Effector CD8-positive, alpha-beta T cell (primary cell): Measurements from ENCODE around the gene SLC27A2.

ENCODE experiments used
- DNase-seq: peaks from one replicate; lab custom pipeline; 2025; lab: John Stamatoyannopoulos, UW

Gene SLC27A2

DNA sequence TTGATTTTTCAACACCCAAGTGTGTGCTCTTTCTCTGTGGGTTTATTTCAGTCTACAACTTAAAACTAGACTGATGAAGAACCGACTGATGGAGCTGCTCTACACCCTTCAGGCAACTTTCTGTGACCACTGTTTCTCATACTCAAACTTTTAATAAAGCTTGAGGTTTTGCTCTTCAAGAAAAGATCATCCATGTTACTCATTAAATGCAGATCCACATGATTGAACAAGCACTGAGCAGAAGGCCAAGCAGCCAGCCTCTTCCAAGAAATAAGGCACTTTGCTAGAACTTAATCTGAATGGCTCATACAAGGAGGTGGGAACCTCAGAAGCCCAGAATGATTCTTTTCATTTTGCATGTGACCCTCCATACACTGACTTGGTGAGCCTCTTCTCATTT is 8.7 kb downstream of the SLC27A2 start:
- DNase-seq: no peak

DNA sequence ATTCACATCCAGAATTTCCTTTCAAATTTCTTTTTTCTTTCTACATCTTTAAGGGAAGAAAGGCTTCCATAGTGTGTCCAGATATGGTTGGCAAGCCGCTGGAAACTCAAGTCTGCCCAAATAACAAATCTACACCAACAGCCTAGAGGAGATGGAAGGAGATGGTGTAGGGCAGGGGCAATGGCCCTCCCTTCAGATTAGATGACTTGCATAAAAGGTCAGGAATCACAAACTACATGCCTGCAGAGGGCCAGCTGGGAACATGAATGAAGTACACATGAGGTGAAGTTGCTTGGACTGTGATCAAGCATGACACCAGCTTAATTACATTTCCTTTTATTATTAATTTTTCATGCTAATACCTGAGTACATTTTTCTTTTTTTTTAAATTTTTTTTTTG is 10.2 kb downstream of the SLC27A2 start:
- no peak for DNase-seq

DNA sequence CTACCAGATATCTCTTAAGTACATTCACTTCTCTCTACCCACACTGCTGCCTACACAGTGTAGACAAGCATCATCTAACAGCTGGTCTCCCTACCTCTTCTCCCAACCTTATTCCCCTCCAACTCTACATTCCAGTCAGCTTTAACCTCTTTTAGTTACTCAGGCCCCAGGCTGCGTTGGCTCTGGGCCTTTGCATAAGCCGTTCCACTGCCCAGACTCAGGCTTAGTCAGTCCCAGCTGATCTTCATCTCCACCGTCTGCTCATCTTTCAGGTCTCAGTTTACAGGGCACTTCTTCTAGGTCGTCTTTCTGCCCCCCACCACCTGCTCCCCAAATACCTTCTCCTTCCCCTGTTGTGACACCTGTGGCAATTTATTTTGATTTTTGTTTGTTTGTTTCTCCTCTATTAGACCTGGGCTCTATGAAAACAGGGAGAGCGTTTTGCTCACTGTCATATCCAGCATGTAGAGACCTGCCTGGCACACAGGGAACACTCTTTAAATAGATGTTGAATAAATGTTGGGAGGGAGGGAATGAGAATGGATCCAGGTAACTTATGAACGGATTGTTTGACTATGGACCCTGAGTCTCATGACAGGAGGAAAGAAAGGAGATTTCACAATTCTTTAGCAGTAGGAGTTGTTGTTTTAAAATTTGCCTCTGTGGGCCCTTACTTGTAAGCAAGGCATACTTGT is 11.1 kb downstream of the SLC27A2 start:
- no peak for DNase-seq

GRCh38 chr15:50202003-50202402 is 20.0 kb downstream of the SLC27A2 start:
- DNase-seq: no peak

DNA sequence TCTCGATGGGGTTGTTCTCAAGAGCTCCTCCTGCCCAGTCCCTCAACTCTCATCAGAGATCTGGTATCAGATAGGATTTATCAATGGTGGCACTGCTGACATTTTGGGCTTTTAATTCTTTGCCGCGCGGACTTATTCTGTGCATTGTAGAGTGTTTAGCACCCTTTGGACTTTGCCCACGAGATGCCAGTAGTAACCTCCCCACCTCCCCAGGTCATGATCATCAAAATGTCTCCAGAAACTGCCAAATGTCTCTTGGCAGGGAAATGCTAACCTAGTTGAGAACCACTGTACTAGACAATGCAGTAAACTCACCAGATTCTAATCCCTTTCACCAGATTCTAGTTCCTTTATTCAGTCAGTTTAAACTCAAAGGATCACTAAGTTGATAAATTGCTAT is 24.0 kb downstream of the SLC27A2 start:
- no peak for DNase-seq

GRCh38 chr15:50209809-50210208 is 27.8 kb downstream of the SLC27A2 start:
- DNase-seq: no peak

GRCh38 chr15:50210462-50211157 is 28.6 kb downstream of the SLC27A2 start:
- no peak for DNase-seq

GRCh38 chr15:50218291-50218690 is 36.3 kb downstream of the SLC27A2 start:
- DNase-seq: no peak

- no peak for DNase-seq
These were observed 36.7 kb downstream of the SLC27A2 start for GRCh38 chr15:50218691-50219090.

- DNase-seq: no peak
These were observed 37.8 kb downstream of the SLC27A2 start for GRCh38 chr15:50219820-50220219.

DNA sequence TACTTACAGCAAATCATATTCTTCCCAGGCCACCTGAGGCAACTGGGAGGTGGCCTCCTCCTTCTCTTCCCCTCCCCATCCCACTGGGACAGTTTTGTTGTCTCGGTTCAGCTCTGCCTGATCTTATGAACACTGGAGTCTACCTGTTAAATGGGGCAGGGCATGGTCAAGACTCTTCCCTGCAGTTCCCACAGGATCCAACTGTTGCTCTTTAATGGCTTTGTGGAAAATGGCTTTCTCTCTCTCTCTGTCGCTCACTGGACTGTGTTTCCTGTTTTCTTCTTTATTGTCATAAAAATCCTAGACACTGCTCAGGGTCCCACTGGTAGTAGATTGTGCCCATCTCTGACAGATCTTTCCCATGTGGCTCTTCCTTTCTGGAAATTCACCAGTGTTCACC is 40.2 kb downstream of the SLC27A2 start:
- DNase-seq: no peak

DNA sequence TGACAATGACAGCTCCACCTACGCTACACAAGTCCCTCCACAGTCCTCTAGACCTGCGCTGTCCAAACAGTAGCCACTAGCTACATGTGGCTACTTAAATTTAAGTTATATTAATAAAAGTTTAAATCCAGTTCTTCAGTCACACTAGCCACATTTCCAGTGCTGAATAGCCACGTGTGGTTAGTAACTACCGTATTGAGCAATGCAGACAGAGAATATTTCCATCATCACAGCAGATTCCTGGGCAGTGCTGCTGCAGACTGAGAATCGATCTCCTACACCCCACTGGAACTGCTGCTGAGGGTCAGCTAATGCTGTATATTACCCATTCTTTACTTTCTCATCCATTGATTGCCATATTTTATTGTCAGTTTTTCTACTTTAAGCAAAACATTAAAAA is 42.6 kb downstream of the SLC27A2 start:
- DNase-seq: no peak

- DNase-seq: no peak
These were observed 43.1 kb downstream of the SLC27A2 start for GRCh38 chr15:50225057-50225456.

GRCh38 chr15:50225938-50226337 is 43.9 kb downstream of the SLC27A2 start:
- no peak for DNase-seq

DNA sequence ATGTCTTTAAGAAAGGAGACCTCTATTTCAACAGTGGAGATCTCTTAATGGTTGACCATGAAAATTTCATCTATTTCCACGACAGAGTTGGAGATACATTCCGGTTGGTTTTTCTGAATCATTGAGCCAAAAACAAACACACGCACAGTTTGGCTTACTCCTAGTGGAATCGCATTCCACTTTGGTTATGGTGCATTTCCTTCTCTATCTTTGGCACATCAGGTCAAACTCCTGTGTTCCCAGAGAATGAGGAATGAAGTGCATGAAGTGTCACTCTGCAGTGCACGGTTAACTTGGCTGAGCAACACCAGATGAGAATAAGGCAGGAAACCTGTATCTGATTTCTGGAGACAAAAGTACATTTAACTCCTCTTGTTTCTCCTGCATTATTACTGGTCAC is 45.1 kb downstream of the SLC27A2 start:
- no peak for DNase-seq

- no peak for DNase-seq
These were observed 46.9 kb downstream of the SLC27A2 start for GRCh38 chr15:50228866-50229265.

GRCh38 chr15:50229336-50229735 is 47.3 kb downstream of the SLC27A2 start:
- DNase-seq: no peak

- DNase-seq: no peak
These were observed 49.8 kb downstream of the SLC27A2 start for GRCh38 chr15:50231761-50232160.

DNA sequence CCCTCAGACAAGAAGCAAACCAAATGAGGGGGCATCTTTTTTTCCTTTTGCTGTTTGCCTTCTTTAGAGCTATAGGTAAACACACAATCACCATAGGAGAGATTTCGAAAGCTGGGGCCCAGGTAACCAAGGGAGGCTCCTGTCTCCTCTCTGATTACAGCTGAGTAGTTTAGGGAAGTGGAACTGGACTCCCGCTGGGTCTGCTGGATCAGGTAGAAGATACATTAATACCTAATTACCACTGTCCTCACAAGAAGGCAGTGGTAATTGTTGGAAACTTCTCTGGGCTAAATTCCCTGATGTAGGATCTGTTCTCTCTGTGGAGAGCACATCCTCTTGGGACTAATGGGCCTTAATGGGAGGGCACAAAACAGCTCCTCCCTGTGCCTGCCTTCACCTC is 50.8 kb downstream of the SLC27A2 start:
- no peak for DNase-seq

- DNase-seq: no peak
These were observed 51.3 kb downstream of the SLC27A2 start for GRCh38 chr15:50233192-50233736.

- no peak for DNase-seq
These were observed 52.8 kb downstream of the SLC27A2 start for GRCh38 chr15:50234764-50235163.

DNA sequence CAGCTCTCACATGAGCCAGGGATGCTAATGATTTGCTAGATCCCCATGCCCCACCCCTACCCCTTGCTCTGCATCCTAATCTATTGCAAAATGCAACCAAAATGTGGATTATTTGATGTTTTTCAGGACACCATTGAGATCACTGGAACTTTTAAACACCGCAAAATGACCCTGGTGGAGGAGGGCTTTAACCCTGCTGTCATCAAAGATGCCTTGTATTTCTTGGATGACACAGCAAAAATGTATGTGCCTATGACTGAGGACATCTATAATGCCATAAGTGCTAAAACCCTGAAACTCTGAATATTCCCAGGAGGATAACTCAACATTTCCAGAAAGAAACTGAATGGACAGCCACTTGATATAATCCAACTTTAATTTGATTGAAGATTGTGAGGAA is 53.8 kb downstream of the SLC27A2 start:
- DNase-seq: no peak

DNA sequence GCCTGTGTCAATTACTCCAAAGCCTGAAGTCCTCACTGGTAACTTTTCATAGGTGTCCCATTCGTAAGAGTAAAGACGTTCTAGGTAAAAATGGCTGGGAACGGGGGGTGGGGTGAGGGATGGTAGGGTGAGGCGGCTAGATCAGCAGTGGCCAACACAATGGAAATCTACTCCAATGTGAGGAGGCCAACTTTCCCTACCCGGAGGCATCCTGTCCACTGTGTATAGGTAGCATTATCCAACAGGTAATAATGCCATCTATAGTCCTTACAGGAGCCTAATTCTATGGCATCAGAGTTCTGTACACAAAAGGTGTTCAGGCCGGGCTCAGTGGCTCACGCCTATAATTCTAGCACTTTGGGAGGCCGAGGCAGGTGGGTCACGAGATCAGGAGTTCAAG is 54.4 kb downstream of the SLC27A2 start:
- no peak for DNase-seq

GRCh38 chr15:50238255-50238654 is 56.3 kb downstream of the SLC27A2 start:
- no peak for DNase-seq
